Measurements from ENCODE around the gene MACROD2. TPM values are rescaled to one million over a fixed set of nuclear protein-coding genes. Genes with fewer than 3 reads are reported as not detected.

Gene MACROD2
- total RNA-seq, 1 experiment from 2014 or later: 3.7 TPM

DNA sequence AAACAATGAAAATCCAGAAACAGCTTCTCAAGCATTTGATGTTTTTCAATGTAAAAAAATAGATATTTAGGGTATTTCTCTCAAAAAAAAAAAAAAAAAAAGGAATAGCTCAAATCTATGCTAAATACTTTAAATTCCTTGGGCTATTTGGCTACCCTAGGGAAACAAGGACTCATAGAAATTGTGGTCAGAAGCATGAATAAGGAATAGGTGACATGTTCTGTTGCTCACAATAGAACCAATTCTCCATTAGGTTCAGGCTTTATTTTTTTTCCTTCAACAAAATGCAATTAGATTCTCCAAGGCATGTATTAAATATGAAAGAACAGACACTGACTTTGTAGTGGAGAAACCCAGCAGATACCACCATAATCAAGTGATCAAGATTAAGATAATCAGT, 1246.4 kb downstream of the MACROD2 start:
- intact Hi-C loops (cut with micrococcal nuclease): no loop called here
- Histone ChIP-seq H3K4me3 (replicated peaks in 1 of 2; ENCODE audit: low read depth in 1 of 2, low read length in 2 of 2) (no peak overlapping the region), H3K27me3 (ENCODE audit: insufficient read depth, low read length) (no peaks in the 10 kb centered on the region), H3K9me3 (ENCODE audit: control insufficient read depth in 1 of 2, insufficient read depth in 1 of 2, low read depth in 1 of 2, low read length in 2 of 2) (no peaks in the 10 kb centered on the region; a peak in 1 of 4 replicates), H3K4me2 (ENCODE audit: low read length) (no peak overlapping the region), H3K9ac (ENCODE audit: low read length) (no peak overlapping the region), H4K20me1 (ENCODE audit: insufficient read depth) (no peaks in the 10 kb centered on the region), H3K9me2 (ENCODE audit: insufficient read depth) (no peaks in the 10 kb centered on the region), H3K27ac (ENCODE audit: low read depth, low read length) (no peak overlapping the region), H3K79me2 (ENCODE audit: insufficient read depth, low read length) (no peaks in the 10 kb centered on the region), H3K36me3 (ENCODE audit: control insufficient read depth in 1 of 2, insufficient read depth in 2 of 2, low read length in 2 of 2) (no peaks in the 10 kb centered on the region), H2AFZ (ENCODE audit: low read depth, low read length, poor library complexity, severe bottlenecking) (no peak overlapping the region), H3K4me1 (ENCODE audit: control insufficient read depth in 1 of 2, insufficient read depth in 2 of 2, low read length in 2 of 2) (no peaks in the 10 kb centered on the region)
- no peak for DNase-seq (ENCODE audit: low read depth, low spot score)
- no peak for ATAC-seq
- POLR2A ChIA-PET: no interaction called here
- no TSS peak for BruUV-seq (replicated peaks)
- CTCF ChIA-PET: no interaction called here
- TF ChIP-seq SP1 (IDR thresholded peaks at IDR 0.05; ENCODE audit: low read depth) (no peak), POLR2A (IDR thresholded peaks at IDR 0.05; ENCODE audit: borderline replicate concordance, extremely low read depth, insufficient read depth, insufficient read length) (no peak), RAD21 (IDR thresholded peaks at IDR 0.05; ENCODE audit: low read depth) (no peak), EZH2 (IDR thresholded peaks at IDR 0.05) (no peak), POLR2AphosphoS5 (IDR thresholded peaks at IDR 0.05; ENCODE audit: low read depth, low read length) (no peak), ELF1 (IDR thresholded peaks at IDR 0.05; ENCODE audit: borderline replicate concordance, low read depth) (no peak), JUND (IDR thresholded peaks at IDR 0.05) (no peak), ZNF274 (IDR thresholded peaks at IDR 0.05; ENCODE audit: low read depth, low read length) (no peak), EZH2phosphoT487 (IDR thresholded peaks at IDR 0.05; ENCODE audit: borderline replicate concordance) (no peak), SRF (IDR thresholded peaks at IDR 0.05; ENCODE audit: low read depth) (no peak), SIN3A (IDR thresholded peaks at IDR 0.05; ENCODE audit: low read depth) (no peak)
- TF ChIP-seq, protein P1, sequence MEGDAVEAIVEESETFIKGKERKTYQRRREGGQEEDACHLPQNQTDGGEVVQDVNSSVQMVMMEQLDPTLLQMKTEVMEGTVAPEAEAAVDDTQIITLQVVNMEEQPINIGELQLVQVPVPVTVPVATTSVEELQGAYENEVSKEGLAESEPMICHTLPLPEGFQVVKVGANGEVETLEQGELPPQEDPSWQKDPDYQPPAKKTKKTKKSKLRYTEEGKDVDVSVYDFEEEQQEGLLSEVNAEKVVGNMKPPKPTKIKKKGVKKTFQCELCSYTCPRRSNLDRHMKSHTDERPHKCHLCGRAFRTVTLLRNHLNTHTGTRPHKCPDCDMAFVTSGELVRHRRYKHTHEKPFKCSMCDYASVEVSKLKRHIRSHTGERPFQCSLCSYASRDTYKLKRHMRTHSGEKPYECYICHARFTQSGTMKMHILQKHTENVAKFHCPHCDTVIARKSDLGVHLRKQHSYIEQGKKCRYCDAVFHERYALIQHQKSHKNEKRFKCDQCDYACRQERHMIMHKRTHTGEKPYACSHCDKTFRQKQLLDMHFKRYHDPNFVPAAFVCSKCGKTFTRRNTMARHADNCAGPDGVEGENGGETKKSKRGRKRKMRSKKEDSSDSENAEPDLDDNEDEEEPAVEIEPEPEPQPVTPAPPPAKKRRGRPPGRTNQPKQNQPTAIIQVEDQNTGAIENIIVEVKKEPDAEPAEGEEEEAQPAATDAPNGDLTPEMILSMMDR (IDR thresholded peaks at IDR 0.05 in 2 of 3, conservative IDR thresholded peaks at IDR 0.05 in 1 of 3; ENCODE audit: borderline replicate concordance in 1 of 3, insufficient read depth in 1 of 3, low read depth in 2 of 3, low read length in 2 of 3): no peak
- TF ChIP-seq, protein P2, sequence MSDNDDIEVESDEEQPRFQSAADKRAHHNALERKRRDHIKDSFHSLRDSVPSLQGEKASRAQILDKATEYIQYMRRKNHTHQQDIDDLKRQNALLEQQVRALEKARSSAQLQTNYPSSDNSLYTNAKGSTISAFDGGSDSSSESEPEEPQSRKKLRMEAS (IDR thresholded peaks at IDR 0.05): no peak
- TF ChIP-seq, protein P3, sequence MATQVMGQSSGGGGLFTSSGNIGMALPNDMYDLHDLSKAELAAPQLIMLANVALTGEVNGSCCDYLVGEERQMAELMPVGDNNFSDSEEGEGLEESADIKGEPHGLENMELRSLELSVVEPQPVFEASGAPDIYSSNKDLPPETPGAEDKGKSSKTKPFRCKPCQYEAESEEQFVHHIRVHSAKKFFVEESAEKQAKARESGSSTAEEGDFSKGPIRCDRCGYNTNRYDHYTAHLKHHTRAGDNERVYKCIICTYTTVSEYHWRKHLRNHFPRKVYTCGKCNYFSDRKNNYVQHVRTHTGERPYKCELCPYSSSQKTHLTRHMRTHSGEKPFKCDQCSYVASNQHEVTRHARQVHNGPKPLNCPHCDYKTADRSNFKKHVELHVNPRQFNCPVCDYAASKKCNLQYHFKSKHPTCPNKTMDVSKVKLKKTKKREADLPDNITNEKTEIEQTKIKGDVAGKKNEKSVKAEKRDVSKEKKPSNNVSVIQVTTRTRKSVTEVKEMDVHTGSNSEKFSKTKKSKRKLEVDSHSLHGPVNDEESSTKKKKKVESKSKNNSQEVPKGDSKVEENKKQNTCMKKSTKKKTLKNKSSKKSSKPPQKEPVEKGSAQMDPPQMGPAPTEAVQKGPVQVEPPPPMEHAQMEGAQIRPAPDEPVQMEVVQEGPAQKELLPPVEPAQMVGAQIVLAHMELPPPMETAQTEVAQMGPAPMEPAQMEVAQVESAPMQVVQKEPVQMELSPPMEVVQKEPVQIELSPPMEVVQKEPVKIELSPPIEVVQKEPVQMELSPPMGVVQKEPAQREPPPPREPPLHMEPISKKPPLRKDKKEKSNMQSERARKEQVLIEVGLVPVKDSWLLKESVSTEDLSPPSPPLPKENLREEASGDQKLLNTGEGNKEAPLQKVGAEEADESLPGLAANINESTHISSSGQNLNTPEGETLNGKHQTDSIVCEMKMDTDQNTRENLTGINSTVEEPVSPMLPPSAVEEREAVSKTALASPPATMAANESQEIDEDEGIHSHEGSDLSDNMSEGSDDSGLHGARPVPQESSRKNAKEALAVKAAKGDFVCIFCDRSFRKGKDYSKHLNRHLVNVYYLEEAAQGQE (IDR thresholded peaks at IDR 0.05; ENCODE audit: low read depth): no peak
- TF ChIP-seq, protein P4, sequence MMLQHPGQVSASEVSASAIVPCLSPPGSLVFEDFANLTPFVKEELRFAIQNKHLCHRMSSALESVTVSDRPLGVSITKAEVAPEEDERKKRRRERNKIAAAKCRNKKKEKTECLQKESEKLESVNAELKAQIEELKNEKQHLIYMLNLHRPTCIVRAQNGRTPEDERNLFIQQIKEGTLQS (IDR thresholded peaks at IDR 0.05): no peak
- RAD21 ChIA-PET (ENCODE audit: low non-redundant PET in 1 of 2, low total read pairs in 2 of 2, uncharacterized antibody in 2 of 2, unreplicated experiment in 2 of 2): no interaction called here

Measured in HCT116 (cell line).